Measurements from ENCODE around the gene IL20RB.

The IL20RB gene, protein sequence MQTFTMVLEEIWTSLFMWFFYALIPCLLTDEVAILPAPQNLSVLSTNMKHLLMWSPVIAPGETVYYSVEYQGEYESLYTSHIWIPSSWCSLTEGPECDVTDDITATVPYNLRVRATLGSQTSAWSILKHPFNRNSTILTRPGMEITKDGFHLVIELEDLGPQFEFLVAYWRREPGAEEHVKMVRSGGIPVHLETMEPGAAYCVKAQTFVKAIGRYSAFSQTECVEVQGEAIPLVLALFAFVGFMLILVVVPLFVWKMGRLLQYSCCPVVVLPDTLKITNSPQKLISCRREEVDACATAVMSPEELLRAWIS

DNA sequence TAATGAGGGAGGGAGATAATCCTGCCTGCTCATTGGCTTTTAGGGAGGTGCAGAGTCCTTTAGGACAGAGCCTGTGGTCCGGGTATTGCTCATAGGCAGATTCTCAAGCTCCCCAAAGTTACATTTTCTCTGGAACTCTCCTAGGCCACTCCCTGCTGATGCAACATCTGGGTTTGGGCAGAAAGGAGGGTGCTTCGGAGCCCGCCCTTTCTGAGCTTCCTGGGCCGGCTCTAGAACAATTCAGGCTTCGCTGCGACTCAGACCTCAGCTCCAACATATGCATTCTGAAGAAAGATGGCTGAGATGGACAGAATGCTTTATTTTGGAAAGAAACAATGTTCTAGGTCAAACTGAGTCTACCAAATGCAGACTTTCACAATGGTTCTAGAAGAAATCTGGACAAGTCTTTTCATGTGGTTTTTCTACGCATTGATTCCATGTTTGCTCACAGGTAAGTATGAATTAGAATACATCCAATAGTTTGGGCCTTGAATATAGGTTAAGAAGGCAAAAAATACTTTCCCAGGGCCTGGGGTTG is at the start of gene IL20RB:
IL20RB (plus strand) TSS at position 233 of the 538 bp plus-strand sequence; CDS start at position 364, 131 bp downstream.
- DNase-seq: peak; percentile 88

DNA sequence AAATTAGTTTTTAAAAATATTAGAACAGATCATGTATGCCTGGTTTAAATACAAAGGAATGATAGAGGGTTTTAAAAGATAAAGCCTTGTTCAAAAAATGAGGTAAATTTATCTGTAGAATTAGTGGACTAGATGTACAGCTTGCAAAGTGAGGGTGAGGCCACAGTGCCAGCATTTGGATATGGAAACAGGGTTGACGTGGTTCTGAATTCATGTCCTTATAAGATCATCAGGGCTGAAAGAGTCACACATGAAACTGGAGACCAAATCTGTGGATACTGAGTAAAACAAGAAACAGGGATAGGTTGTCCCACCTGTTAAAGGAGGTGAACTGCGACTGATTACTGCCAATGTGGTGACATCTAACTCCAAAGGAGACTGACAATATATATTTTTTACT is 49.5 kb upstream of the IL20RB start:
- no peak for DNase-seq

GRCh38 chr3:136909187-136909586 is 48.6 kb upstream of the IL20RB start:
- DNase-seq: no peak

DNA sequence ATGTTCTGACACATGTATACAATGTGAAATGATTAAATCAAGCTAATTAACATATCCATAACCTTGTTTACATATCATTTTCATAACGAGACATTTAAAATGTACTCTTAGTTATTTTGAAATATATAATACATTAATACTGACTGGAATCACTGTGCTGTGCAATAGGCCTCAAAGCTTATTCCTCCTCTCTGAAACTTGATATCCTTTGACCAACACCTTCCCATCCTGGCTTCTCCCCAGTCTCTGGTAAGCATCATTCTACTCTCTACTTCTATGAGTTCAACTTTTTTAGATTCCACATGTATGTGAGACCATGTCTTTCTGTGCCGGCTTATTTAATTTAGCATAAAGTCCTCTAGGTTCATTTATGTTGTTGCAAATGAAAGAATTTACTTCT is 47.1 kb upstream of the IL20RB start:
- DNase-seq: no peak

GRCh38 chr3:136913168-136913567 is 44.6 kb upstream of the IL20RB start:
- no peak for DNase-seq

DNA sequence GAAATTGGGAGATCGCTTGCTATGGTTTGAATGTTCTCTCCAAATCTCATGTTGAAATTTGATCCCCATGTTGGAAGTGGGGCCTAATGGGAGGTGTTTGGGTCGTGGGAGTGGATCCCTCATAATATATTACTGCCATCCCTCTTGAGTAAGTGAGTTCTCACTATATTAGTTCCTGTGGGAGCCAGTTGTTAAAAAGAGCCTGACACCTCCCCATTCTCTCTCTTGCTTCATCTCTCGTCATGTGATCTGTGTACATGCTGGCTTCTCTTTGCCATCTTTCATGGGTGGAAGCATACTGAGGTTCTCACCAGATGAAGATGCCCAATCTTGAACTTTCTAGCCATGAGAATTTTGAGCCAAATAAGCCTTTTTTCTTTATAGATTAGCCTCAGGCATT is 43.0 kb upstream of the IL20RB start:
- peak; percentile 5 for DNase-seq

DNA sequence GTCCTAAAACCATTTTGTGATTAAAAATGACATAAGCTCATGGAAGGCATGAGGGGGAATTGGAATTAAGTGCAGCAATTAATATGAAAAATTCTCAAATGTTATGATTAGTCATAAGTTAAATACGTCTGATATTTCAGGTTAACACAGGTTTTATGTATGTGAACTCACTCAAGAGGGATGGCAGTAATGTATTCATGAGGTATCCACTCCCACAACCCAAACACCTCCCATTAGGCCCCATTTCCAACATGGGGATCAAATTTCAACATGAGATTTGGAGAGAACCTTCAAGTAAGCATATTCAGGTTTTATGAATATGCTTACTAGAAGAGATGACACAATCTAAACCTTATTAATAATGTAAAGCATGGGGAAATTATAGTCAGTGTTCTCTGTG is 41.6 kb upstream of the IL20RB start:
- no peak for DNase-seq

- DNase-seq: no peak
These were observed 37.8 kb upstream of the IL20RB start for GRCh38 chr3:136919799-136920580.

GRCh38 chr3:136920904-136921611 is 36.7 kb upstream of the IL20RB start:
- no peak for DNase-seq

DNA sequence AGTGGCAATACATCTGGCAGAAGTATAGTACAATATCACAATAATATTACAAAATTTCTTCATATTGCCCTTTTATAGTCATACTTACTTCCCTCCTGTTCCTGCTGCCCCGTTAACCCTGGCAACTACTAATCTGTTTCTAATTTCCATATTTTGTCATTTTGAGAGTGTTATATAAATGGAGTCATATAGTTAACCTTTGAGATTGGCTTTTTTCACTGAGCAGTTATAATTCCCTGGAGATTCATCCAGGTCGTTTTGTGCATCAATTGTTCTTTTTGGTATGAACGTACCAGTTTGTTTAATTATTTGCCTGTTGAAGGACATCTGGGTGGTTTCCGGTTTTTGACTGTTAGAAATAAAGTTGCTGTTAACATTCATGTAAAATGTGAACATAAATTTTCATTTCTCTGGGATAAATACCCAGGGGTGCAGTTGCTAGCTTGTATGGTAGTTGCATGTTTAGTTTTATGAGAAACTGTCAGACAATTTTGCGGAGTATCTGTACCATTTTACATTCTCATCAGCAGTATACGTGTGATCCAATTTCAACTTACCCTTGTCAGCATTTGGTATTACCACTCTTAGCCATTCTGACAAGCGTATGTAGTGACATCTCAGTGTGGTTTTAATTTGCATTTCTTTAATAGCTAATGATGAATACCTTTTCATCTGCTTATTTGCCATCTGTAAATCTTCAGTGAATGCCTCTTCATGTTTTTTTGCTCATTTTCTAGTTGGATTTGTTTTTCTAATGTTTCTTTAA is 32.2 kb upstream of the IL20RB start:
- DNase-seq: no peak

- DNase-seq: no peak
These were observed 29.5 kb upstream of the IL20RB start for GRCh38 chr3:136928240-136928639.

GRCh38 chr3:136929977-136930670 is 27.7 kb upstream of the IL20RB start:
- peak; percentile 23 for DNase-seq

DNA sequence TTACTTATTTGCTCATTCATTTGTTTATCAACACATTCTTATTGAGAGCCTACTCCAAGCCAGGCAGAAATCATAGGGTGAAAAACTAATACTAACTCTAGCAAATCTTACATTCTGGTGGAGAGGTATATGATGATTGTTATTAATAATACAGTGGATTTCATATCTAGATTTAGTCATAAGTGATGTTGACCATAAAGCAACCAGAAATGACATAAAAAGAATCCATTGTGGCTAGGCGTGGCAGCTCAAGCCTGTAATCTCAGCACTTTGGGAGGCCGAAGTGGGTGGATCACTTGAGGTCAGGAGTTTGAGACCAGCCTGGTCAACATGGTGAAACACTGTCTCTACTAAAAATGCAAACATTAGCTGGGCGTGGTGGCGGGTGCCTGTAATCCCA is 26.2 kb upstream of the IL20RB start:
- no peak for DNase-seq

- no peak for DNase-seq
These were observed 25.3 kb upstream of the IL20RB start for GRCh38 chr3:136932523-136932922.

DNA sequence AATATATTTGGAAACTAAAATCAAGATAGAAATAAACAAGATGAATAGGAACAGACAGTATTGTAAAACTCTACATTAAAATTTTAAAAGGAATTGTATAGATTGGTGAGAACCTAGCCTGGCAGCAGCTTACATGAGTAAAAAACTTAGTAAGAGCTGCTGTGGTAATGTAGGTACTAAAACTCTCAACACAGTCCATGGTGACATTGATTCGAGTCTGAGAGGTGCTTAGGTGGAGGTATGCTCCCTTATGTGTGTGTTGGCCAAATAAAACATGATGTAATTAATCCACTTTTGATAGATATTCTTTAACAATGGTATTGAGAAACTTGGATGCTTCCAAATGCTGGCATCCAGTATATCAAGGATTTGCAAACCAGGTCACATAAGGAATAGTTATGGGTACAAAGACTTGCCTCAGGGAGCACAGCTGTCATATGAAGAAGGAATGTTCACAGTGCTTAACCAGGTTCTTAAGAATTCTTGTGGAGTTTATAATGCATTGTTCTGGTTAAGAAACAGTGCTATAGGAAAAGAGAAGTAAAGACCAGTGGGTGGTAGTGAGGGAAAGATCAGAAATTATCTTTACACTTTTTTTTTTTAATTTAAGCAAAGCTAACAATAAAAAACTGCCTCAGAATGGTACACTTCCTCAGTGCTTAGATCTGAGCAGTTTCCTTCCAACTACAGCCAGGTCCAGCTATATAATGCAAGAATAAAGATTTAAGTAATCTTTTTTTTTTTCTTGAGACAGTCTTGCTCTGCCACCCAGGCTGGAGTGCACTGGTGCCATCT is 24.6 kb upstream of the IL20RB start:
- no peak for DNase-seq

DNA sequence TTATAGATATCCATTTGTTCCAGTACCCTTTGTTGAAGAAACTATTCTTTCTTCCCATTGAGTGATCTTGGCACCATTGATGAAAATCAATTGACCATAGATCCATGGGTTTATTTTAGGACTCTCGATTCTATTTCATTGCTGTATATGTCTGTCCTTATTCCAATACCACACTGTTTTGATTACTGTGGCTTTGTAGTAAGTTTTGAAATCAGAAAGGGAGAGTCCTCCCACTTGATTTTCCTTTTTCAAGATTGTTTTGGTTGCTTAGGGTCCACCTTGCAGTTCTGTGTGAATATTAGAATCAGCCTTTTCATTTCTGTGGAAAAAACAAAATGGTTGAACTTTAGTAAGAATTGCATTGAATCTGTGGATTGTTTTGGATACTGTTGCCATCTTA is 20.6 kb upstream of the IL20RB start:
- no peak for DNase-seq

DNA sequence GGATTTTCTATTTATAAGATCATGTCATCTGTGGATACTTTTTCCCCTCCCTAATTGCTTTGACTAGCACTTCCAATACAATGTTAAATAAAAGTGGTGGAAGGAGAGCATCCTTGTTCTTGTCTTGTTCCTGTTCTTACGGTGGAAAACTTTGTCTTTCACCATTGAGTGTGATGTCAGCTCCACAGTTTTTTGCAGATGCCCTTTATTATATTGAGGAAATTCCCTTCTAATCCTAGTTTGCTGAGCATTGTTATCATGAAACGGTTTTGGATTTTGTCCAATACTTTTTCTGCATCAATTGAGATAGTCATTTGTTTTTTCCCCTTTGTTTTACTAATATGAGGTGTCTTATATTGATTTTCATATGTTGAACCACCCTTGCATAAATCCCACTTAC is 19.9 kb upstream of the IL20RB start:
- no peak for DNase-seq

DNA sequence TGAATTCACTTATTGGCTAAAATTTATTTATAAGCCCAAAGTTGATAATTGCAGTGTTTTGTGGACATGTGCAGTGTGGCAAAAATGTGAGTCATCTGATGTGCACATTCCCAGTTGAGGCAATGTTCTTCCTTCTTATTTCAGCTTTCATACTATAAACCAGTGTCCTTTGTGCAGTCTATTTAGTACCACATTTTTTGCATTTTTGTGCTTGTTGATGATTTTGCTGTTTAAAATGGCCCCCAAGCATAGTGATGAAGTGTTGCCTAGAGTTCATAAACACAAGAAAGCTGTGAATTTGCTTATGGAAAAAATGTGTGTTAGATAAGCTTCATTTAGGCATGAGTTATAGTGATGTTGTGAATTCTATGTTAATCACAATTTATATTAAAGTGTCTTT is 19.4 kb upstream of the IL20RB start:
- DNase-seq: peak; percentile 31

DNA sequence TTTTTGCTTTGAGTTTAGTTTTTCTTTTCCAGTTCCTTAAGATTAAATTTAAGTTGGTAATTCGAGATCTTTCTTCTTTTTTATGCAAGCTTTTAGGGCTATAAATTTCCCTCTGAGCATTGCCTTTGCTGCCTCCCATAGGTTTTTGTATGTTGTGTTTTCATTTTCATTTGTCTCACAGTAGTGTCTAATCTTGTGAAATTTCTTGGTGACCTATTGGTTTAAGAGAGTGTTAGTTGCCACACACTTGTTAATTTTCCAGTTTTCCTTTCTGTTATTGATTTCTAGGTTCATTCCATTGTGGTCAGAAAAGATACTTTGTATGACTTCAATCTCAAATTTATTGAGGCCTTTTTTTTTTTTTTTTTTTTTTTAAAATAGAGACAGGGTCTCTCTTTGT is 18.3 kb upstream of the IL20RB start:
- DNase-seq: no peak

DNA sequence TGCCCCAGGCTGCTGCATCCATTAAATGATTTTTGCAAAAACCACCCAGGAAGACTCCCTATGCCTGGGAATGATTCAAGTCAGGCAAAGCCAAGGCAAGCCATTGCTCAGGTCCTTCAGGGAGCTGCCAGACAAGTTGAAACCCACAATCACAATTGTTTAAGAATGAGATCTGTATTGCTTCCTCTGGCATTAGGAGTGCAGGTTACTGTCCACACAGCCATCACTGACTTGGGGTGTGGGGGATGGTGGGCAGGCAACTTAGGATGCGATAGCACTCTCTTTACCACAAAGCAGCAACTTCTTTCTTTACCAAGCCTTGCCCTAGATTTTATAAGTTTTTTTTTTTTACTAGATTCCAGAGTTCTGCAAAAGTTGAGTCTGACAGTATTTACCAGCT is 15.0 kb upstream of the IL20RB start:
- no peak for DNase-seq

- DNase-seq: no peak
These were observed 14.3 kb upstream of the IL20RB start for GRCh38 chr3:136943436-136943835.
